ENCODE data around the gene UMODL1.

UMODL1 gene

GRCh38 chr21:42122808-42123207 lies 51.7 kb downstream of the UMODL1 start (continued):
- TF ChIP-seq, protein P1, sequence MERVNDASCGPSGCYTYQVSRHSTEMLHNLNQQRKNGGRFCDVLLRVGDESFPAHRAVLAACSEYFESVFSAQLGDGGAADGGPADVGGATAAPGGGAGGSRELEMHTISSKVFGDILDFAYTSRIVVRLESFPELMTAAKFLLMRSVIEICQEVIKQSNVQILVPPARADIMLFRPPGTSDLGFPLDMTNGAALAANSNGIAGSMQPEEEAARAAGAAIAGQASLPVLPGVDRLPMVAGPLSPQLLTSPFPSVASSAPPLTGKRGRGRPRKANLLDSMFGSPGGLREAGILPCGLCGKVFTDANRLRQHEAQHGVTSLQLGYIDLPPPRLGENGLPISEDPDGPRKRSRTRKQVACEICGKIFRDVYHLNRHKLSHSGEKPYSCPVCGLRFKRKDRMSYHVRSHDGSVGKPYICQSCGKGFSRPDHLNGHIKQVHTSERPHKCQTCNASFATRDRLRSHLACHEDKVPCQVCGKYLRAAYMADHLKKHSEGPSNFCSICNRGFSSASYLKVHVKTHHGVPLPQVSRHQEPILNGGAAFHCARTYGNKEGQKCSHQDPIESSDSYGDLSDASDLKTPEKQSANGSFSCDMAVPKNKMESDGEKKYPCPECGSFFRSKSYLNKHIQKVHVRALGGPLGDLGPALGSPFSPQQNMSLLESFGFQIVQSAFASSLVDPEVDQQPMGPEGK (CRISPR knock-in tag; IDR thresholded peaks at IDR 0.05; ENCODE audit: borderline replicate concordance): no peak
- TF ChIP-seq POU6F1 (CRISPR knock-in tag; IDR thresholded peaks at IDR 0.05; ENCODE audit: borderline replicate concordance, low read depth) (no peak), ZFP30 (CRISPR knock-in tag; IDR thresholded peaks at IDR 0.05) (no peak)

- no peak for ATAC-seq
- TF ChIP-seq PPARA (CRISPR knock-in tag; IDR thresholded peaks at IDR 0.05; ENCODE audit: borderline replicate concordance) (no peak), TOX (CRISPR knock-in tag; IDR thresholded peaks at IDR 0.05; ENCODE audit: borderline replicate concordance) (no peak), ESRRG (CRISPR knock-in tag; IDR thresholded peaks at IDR 0.05) (no peak), ZFP3 (CRISPR knock-in tag; IDR thresholded peaks at IDR 0.05) (no peak), ZC3H10 (CRISPR knock-in tag; IDR thresholded peaks at IDR 0.05) (no peak), GLIS3 (CRISPR knock-in tag; IDR thresholded peaks at IDR 0.05) (no peak), ZNF8 (CRISPR knock-in tag; IDR thresholded peaks at IDR 0.05) (no peak), ZNF70 (CRISPR knock-in tag; IDR thresholded peaks at IDR 0.05) (no peak), ISL1 (CRISPR knock-in tag; IDR thresholded peaks at IDR 0.05) (no peak), ZFP30 (CRISPR knock-in tag; IDR thresholded peaks at IDR 0.05) (no peak), ARNTL (CRISPR knock-in tag; IDR thresholded peaks at IDR 0.05; ENCODE audit: borderline replicate concordance, low read depth) (no peak), BACH2 (CRISPR knock-in tag; IDR thresholded peaks at IDR 0.05; ENCODE audit: borderline replicate concordance) (no peak), ZNF565 (CRISPR knock-in tag; conservative IDR thresholded peaks at IDR 0.05; ENCODE audit: low read depth) (no peak), CSDC2 (CRISPR knock-in tag; IDR thresholded peaks at IDR 0.05) (no peak), RARB (CRISPR knock-in tag; IDR thresholded peaks at IDR 0.05) (no peak), OSR1 (CRISPR knock-in tag; IDR thresholded peaks at IDR 0.05) (no peak), TCF4 (CRISPR knock-in tag; IDR thresholded peaks at IDR 0.05; ENCODE audit: borderline replicate concordance) (no peak)
- TF ChIP-seq, protein P2, sequence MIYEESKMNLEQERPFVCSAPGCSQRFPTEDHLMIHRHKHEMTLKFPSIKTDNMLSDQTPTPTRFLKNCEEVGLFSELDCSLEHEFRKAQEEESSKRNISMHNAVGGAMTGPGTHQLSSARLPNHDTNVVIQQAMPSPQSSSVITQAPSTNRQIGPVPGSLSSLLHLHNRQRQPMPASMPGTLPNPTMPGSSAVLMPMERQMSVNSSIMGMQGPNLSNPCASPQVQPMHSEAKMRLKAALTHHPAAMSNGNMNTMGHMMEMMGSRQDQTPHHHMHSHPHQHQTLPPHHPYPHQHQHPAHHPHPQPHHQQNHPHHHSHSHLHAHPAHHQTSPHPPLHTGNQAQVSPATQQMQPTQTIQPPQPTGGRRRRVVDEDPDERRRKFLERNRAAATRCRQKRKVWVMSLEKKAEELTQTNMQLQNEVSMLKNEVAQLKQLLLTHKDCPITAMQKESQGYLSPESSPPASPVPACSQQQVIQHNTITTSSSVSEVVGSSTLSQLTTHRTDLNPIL (CRISPR knock-in tag; IDR thresholded peaks at IDR 0.05; ENCODE audit: low read depth): no peak
- TF ChIP-seq, protein P1 (CRISPR knock-in tag; IDR thresholded peaks at IDR 0.05; ENCODE audit: borderline replicate concordance): no peak
- TF ChIP-seq, protein P3, sequence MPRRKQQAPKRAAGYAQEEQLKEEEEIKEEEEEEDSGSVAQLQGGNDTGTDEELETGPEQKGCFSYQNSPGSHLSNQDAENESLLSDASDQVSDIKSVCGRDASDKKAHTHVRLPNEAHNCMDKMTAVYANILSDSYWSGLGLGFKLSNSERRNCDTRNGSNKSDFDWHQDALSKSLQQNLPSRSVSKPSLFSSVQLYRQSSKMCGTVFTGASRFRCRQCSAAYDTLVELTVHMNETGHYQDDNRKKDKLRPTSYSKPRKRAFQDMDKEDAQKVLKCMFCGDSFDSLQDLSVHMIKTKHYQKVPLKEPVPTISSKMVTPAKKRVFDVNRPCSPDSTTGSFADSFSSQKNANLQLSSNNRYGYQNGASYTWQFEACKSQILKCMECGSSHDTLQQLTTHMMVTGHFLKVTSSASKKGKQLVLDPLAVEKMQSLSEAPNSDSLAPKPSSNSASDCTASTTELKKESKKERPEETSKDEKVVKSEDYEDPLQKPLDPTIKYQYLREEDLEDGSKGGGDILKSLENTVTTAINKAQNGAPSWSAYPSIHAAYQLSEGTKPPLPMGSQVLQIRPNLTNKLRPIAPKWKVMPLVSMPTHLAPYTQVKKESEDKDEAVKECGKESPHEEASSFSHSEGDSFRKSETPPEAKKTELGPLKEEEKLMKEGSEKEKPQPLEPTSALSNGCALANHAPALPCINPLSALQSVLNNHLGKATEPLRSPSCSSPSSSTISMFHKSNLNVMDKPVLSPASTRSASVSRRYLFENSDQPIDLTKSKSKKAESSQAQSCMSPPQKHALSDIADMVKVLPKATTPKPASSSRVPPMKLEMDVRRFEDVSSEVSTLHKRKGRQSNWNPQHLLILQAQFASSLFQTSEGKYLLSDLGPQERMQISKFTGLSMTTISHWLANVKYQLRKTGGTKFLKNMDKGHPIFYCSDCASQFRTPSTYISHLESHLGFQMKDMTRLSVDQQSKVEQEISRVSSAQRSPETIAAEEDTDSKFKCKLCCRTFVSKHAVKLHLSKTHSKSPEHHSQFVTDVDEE (CRISPR knock-in tag; IDR thresholded peaks at IDR 0.05): no peak
Measured at GRCh38 chr21:42123219-42123908, 52.2 kb downstream of the UMODL1 start.

GRCh38 chr21:42124081-42124480 lies 53.0 kb downstream of the UMODL1 start:
- no peak for ATAC-seq
- no peak for TF ChIP-seq RARB (CRISPR knock-in tag; IDR thresholded peaks at IDR 0.05)
- no peak for TF ChIP-seq ZNF8 (CRISPR knock-in tag; IDR thresholded peaks at IDR 0.05)
- no peak for TF ChIP-seq BACH2 (CRISPR knock-in tag; IDR thresholded peaks at IDR 0.05; ENCODE audit: borderline replicate concordance)
- TF ChIP-seq, protein P1 (CRISPR knock-in tag; IDR thresholded peaks at IDR 0.05; ENCODE audit: borderline replicate concordance): no peak
- TF ChIP-seq CSDC2 (CRISPR knock-in tag; IDR thresholded peaks at IDR 0.05): no peak
- TF ChIP-seq TCF4 (CRISPR knock-in tag; IDR thresholded peaks at IDR 0.05; ENCODE audit: borderline replicate concordance): no peak
- TF ChIP-seq PPARA (CRISPR knock-in tag; IDR thresholded peaks at IDR 0.05; ENCODE audit: borderline replicate concordance): no peak
- TF ChIP-seq ESRRG (CRISPR knock-in tag; IDR thresholded peaks at IDR 0.05): no peak
- no peak for TF ChIP-seq ZFP30 (CRISPR knock-in tag; IDR thresholded peaks at IDR 0.05)
- no peak for TF ChIP-seq ZC3H10 (CRISPR knock-in tag; IDR thresholded peaks at IDR 0.05)
- no peak for TF ChIP-seq ISL1 (CRISPR knock-in tag; IDR thresholded peaks at IDR 0.05)
- TF ChIP-seq SNAI2 (CRISPR knock-in tag; IDR thresholded peaks at IDR 0.05): no peak
- TF ChIP-seq, protein P4, sequence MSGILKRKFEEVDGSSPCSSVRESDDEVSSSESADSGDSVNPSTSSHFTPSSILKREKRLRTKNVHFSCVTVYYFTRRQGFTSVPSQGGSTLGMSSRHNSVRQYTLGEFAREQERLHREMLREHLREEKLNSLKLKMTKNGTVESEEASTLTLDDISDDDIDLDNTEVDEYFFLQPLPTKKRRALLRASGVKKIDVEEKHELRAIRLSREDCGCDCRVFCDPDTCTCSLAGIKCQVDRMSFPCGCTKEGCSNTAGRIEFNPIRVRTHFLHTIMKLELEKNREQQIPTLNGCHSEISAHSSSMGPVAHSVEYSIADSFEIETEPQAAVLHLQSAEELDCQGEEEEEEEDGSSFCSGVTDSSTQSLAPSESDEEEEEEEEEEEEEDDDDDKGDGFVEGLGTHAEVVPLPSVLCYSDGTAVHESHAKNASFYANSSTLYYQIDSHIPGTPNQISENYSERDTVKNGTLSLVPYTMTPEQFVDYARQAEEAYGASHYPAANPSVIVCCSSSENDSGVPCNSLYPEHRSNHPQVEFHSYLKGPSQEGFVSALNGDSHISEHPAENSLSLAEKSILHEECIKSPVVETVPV (CRISPR knock-in tag; IDR thresholded peaks at IDR 0.05): no peak
